GM12873 (cell line): ENCODE results near the gene MYO3B.

Experiments
- TF ChIP-seq, protein P1 (sequence below): IDR thresholded peaks from 2 replicates; pipeline ENCODE4 v1.5.1; 2012; ENCODE audit warnings: low read depth, mild to moderate bottlenecking, moderate library complexity, low read length, control low read depth; ENCODE audit not compliant: insufficient read depth; ENCODE audit errors: missing control alignments

MYO3B gene

DNA sequence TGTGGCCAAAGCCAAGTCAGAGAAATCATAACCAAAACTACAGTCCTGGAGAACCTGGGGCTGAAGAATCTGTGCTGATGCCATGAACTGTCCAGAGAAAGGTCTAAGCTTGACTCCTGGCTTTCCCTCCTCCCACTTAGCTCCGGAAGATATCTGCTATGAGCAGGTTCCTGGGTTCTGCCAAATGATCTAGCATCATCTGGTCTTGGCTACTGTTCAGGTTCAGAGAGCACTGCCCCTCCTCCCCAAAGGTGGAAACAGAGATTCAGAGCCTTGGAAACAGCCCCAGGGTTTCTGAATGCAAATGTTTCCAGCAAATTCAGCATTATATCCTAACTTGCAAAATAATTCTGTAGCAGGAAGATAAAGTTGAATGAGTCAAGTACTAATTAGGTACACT, 317.9 kb downstream of the MYO3B start:
- TF ChIP-seq, protein P1, sequence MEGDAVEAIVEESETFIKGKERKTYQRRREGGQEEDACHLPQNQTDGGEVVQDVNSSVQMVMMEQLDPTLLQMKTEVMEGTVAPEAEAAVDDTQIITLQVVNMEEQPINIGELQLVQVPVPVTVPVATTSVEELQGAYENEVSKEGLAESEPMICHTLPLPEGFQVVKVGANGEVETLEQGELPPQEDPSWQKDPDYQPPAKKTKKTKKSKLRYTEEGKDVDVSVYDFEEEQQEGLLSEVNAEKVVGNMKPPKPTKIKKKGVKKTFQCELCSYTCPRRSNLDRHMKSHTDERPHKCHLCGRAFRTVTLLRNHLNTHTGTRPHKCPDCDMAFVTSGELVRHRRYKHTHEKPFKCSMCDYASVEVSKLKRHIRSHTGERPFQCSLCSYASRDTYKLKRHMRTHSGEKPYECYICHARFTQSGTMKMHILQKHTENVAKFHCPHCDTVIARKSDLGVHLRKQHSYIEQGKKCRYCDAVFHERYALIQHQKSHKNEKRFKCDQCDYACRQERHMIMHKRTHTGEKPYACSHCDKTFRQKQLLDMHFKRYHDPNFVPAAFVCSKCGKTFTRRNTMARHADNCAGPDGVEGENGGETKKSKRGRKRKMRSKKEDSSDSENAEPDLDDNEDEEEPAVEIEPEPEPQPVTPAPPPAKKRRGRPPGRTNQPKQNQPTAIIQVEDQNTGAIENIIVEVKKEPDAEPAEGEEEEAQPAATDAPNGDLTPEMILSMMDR: no peak

DNA sequence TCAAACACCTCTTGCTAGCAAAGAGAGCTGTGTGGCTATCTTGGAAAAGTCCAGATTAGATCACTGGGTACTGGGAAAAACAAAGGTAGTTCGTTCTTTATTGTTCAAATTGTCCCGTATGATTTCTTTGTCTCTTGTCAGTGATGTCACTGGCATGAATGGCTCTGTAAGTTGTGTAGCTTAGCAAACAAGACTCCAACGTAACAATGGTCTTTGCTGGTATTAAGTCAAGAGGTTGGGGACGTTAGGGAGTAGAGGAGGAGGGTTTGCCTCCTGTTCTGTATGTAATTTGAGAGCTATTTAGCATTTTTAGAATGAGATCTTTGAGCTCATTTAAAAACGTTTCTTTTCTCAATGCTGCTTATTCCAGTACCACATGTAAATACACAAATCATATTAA, 320.7 kb downstream of the MYO3B start:
- TF ChIP-seq, protein P1: no peak

DNA sequence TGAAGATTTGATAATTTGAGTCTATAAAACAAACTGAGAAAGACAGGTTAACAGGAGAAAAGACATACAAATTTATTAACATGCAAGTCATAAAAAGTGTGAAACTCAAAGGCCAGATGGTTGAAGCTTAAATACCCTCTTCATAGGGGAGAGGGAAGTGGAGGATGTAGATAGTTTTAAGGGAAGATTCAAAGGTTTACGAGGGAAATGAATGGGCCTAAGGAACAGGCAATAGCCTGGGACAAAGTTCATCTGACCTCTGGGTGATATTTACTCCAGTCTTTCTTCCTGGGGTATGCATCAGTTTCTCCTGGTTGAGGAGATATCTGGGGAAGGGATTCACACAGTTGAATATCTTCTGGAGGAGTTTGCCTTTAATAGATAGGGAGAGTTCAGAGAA, 322.2 kb downstream of the MYO3B start:
- TF ChIP-seq, protein P1: no peak

DNA sequence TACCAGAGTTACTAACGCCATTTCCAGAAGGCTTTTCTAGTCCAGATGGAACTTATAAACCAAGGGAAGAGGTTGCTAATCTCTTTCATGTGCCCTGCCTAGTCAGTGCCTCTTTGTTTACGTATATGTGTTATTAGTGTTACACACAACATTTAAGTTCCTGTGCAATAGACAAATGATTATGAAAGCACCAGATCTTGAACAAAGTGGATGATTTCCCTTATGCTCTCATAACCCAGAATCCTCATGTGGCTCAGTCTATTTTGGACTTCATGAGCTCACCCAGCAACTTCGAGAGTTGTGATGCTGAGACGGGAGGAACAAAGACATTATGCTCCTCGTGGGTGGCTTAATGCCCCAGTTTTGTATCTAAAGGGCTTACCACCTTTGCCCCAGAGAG, 322.8 kb downstream of the MYO3B start:
- TF ChIP-seq, protein P1: no peak

DNA sequence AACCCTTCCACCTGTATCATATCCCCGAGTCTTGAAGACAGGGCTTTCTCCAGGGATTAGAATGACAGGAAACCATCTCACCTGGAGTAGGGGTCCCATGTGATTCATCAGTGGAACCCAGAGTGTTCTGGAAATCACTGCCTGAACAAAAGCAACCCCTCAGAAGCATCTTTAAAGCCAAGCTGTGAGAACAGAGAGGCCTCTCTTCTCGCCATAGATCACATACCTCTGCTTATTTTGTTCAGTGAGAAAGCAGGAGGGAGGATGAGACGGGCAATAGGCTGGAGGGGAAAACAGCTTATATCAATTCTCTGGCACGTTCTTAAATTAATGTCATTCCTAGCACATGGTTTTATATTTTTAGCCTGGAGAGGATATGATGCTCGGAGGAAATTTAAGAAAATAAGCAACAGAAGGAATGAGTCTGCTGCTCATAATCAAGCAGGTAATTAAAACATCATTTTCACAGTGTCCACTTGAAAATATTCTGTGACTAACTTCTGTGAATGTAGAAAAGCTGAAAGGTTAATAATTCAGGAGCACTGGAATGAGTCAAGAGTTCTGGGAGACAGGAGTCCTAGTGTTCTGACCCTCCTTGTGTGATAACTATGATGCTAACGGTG, 323.6 kb downstream of the MYO3B start:
- TF ChIP-seq, protein P1: no peak

DNA sequence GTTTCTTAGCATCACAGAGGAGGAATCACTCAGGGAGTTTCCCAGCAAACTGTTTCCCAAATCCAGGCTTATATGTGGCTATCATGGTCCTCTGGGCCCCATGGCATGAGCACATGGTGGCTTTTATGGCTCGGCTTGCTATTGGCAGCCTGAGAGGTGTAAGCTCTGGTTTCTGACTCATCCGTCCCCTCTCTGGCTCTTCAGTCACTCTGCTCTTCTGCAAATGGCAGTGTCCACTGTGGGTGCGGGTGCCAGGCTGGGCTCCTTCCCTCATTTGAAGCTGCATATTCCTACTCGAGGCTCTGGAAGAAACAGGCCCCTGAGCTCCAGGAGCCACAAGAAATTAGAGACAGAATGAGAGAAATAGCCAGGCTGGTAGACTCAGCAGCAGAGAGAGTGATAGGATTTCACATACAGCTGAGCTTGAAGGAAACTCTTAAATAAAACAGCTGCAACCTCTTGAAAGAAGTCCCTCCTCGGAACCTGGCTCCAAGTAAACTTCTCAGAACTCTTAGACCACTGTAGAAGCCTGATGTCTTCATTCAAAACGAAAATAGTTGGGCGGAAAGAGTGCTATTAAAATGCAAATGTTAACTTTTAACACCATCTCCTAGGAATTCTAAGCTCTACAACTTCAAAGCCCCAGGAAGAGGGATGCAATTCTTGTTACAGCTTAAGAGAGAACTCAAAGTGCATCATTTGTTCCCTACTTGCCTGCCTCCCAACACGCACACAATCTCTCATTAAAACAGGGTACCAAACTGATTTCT, 324.6 kb downstream of the MYO3B start:
- TF ChIP-seq, protein P1: no peak

DNA sequence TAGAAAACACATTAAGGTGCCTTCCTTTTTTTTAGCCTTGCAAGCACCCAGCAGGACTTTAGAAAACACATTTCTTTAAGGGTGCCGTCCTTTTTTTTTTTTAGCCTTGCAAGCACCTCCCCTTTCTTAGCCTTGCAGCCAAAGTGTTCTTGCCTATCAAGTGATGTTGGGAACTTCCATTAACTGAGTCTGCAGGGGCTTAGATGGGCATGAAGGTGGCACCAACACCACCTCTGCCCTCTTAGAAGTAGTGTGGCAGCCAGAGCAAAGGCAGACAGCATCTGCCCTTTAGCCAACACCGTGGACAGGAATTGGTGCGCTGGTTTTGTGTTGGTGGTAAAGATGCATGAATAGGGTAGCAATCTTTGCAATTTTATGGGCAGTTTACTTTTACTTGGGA, 325.6 kb downstream of the MYO3B start:
- TF ChIP-seq, protein P1: no peak
